A549 (cell line): ENCODE results near the gene SLC39A10. TPM values are rescaled to one million over a fixed set of nuclear protein-coding genes. Genes with fewer than 3 reads are reported as not detected.

Experiments used
- ATAC-seq, 2 experiments: fragments of 200-7000 bp in 1 of 2; fragments of >200 bp in 1 of 2; cut with Nextera tagmentation in 1 of 2; cut with Tn5 transposase in 1 of 2; 3 replicates each; pipeline versions ENCODE4 v1.8.0 to v1.9.1; 2018 to 2020; ENCODE audit warnings: mild to moderate bottlenecking in 1 of 2, moderate library complexity in 1 of 2
- CTCF ChIA-PET: fragments of 300-600 bp; sonication (Branson Sonifier 250); formaldehyde crosslinking; extraction: SDS; loops from one replicate; lab custom pipeline; 2021; ENCODE audit warnings: antibody characterized with exemption, inconsistent platforms; lab: Yijun Ruan, JAX
- POLR2A ChIA-PET: fragments of 350-600 bp; formaldehyde crosslinking; extraction: SDS; loops from one replicate; lab custom pipeline; 2021; ENCODE audit warnings: antibody characterized with exemption, inconsistent platforms; lab: Yijun Ruan, JAX
- DNase-seq, 2 experiments: peaks; one replicate each; pipeline versions ENCODE4 v3.0.0 to v3.0.0-alpha.2; 2011 to 2016; ENCODE audit warnings: low read depth in 1 of 2, low spot score in 1 of 2
- FAIRE-seq: peaks from 2 replicates; lab custom pipeline; 2011; peaks lifted over from hg19 to GRCh38; lab: Jason Lieb, UNC
- H3K27ac ChIP-seq, 2 experiments: fragments of >200 bp; sonication (Bioruptor Twin); formaldehyde crosslinking; 3 replicates each; pipeline ENCODE4 v1.5.1; 2016 to 2017
- H3K4me1 ChIP-seq: fragments of >200 bp; sonication (Bioruptor Twin); formaldehyde crosslinking; 3 replicates; pipeline ENCODE4 v1.6.1; 2016
- H3K4me2 ChIP-seq: fragments of >200 bp; sonication (Bioruptor Twin); formaldehyde crosslinking; 3 replicates; pipeline ENCODE4 v1.6.1; 2016
- H3K4me3 ChIP-seq: fragments of >200 bp; sonication (Bioruptor Twin); formaldehyde crosslinking; 3 replicates; pipeline ENCODE4 v1.5.1; 2016
- H3K9me3 ChIP-seq: fragments of >200 bp; sonication (Bioruptor Twin); formaldehyde crosslinking; 3 replicates; pipeline ENCODE4 v1.6.1; 2016
- CBX2 ChIP-seq: fragments of 200-600 bp; sonication (generic); IDR thresholded peaks from 2 replicates; pipeline ENCODE4 v1.6.1; 2016; ENCODE audit warnings: low read depth, mild to moderate bottlenecking, borderline replicate concordance
- CEBPB ChIP-seq, 2 experiments: fragments of >200 bp in 1 of 2; sonication (Bioruptor Twin) in 1 of 2; formaldehyde crosslinking in 1 of 2; IDR thresholded peaks; 2 replicates each; pipeline ENCODE4 v1.6.1; 2012 to 2016
- EHF ChIP-seq: fragments of 250-450 bp; sonication (Bioruptor Pico); IDR thresholded peaks from 2 replicates; pipeline ENCODE4 v1.5.0; 2020; ENCODE audit warnings: mild to moderate bottlenecking
- EP300 ChIP-seq, 2 experiments: fragments of >200 bp; sonication (Bioruptor Twin); formaldehyde crosslinking; IDR thresholded peaks; 2 replicates in 1 of 2; 3 replicates in 1 of 2; pipeline ENCODE4 v1.6.1; 2016 to 2017
- HEYL ChIP-seq: fragments of 250-450 bp; sonication (Bioruptor Pico); IDR thresholded peaks from 2 replicates; pipeline ENCODE4 v1.8.0; 2021; ENCODE audit warnings: mild to moderate bottlenecking, moderate library complexity
- HOXB13 ChIP-seq: fragments of 250-450 bp; sonication (Bioruptor Pico); IDR thresholded peaks from 2 replicates; pipeline ENCODE4 v1.5.0; 2020; ENCODE audit warnings: low read depth, mild to moderate bottlenecking, moderate library complexity
- JUNB ChIP-seq: fragments of >200 bp; sonication (Bioruptor Twin); formaldehyde crosslinking; IDR thresholded peaks from 2 replicates; pipeline ENCODE4 v1.6.1; 2016
- KDM5A ChIP-seq: fragments of 200-600 bp; sonication (generic); IDR thresholded peaks from 2 replicates; pipeline ENCODE4 v1.6.1; 2016; ENCODE audit warnings: antibody characterized with exemption, mild to moderate bottlenecking
- MAZ ChIP-seq: fragments of 150-350 bp; IDR thresholded peaks from 2 replicates; pipeline ENCODE4 v1.6.1; 2014; ENCODE audit warnings: antibody characterized with exemption, low read depth, low read length, borderline replicate concordance
- PHF8 ChIP-seq: fragments of 200-600 bp; sonication (generic); IDR thresholded peaks from 2 replicates; pipeline ENCODE4 v1.6.1; 2016; ENCODE audit warnings: low read depth, mild to moderate bottlenecking, antibody characterized with exemption, moderate library complexity, borderline replicate concordance
- POLR2AphosphoS2 ChIP-seq: conservative IDR thresholded peaks from 2 replicates; pipeline ENCODE4 v1.6.1; 2012; ENCODE audit warnings: low read length, improper control_type of control experiment, inconsistent platforms
- RARB ChIP-seq: fragments of 250-450 bp; sonication (Bioruptor Pico); IDR thresholded peaks from 2 replicates; pipeline ENCODE4 v1.8.0; 2021; ENCODE audit warnings: mild to moderate bottlenecking, moderate library complexity
- RCOR1 ChIP-seq: fragments of 150-350 bp; IDR thresholded peaks from 2 replicates; pipeline ENCODE4 v1.6.1; 2014; ENCODE audit warnings: antibody characterized with exemption, low read length, low read depth
- SMC3 ChIP-seq: fragments of >200 bp; sonication (Bioruptor Twin); formaldehyde crosslinking; IDR thresholded peaks from 3 replicates; pipeline ENCODE4 v1.6.1; 2018; ENCODE audit warnings: inconsistent platforms
- TFCP2L1 ChIP-seq: fragments of 250-450 bp; sonication (Bioruptor Pico); IDR thresholded peaks from 2 replicates; pipeline ENCODE4 v1.5.0; 2021; ENCODE audit warnings: mild to moderate bottlenecking
- ZC3H11A ChIP-seq: fragments of 450-650 bp; IDR thresholded peaks from 2 replicates; pipeline ENCODE4 v1.6.1; 2014; ENCODE audit warnings: antibody characterized with exemption, mild to moderate bottlenecking
- ZFP36 ChIP-seq: fragments of 450-650 bp; IDR thresholded peaks from 2 replicates; pipeline ENCODE4 v1.6.1; 2014; ENCODE audit warnings: borderline replicate concordance; ENCODE audit not compliant: partially characterized antibody
- ZNF302 ChIP-seq: fragments of 250-450 bp; sonication (Bioruptor Pico); IDR thresholded peaks from 2 replicates; pipeline ENCODE4 v1.9.0; 2021; ENCODE audit warnings: inconsistent platforms, mild to moderate bottlenecking, moderate library complexity
- WGBS: methylation state at CpG from one replicate; pipeline ENCODE4 v1.1.6; 2017; ENCODE audit errors: missing lambda C conversion rate; 5-methylcytosine and 5-hydroxymethylcytosine counted together
- polyA plus RNA-seq, 4 experiments: library from polyadenylated mRNA; depleted of rRNA in 3 of 4; stranded (reverse); fragments of >200 nt; fragmentation: RNase III in 1 of 4; extraction: RNeasy Plus Mini Kit Qiagen cat#74134 plus additional on column Dnase treatment in 1 of 4; gene quantifications; 2 replicates in 3 of 4; 3 replicates in 1 of 4; pipeline ENCODE4 v1.2.3, GENCODE V29; 2011 to 2017
- small RNA-seq, 6 experiments: library from RNA; depleted of rRNA; stranded (forward); fragments of <200 nt; gene quantifications; one replicate each; pipeline ENCODE3, GENCODE V24; 2012
- TF ChIP-seq, protein P1 (sequence below): IDR thresholded peaks from 2 replicates; pipeline ENCODE4 v1.6.1; 2012

SLC39A10 gene
- polyA plus RNA-seq, 2 of the 4 experiments (the other 2 are of a cell fraction) = 38.4 to 42.6 TPM

DNA sequence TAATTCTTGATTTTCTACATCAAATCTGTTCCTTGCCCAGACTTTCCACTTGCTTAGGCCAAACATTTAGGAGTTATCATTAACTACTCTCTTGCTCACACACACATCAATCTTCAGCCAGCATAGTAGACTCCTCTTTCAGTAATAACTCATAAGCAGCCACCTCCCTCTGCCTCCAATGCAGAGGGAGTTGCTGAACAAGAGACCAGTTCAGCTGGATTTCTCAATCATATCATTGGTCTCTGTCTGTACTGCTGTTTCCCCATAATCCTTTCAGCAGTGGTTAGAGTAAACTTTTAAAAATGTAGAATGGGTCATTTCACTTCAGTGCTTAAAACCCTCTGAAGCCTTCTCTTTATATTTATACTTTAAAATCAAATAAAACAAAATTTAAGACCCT, 112.9 kb downstream of the SLC39A10 start:
- DNase-seq = no peak
- ChIA-PET CTCF (interaction anchor here (0.8 kb wide), 1 partner anchor 14 kb away, joined by 3 read pairs; no protein-coding TSS in a partner anchor), POLR2A (no interaction called here)
- no peak for FAIRE-seq
- no peak overlapping the region for H3K4me3 ChIP-seq
- no peak overlapping the region for H3K4me2 ChIP-seq
- no peak for TF ChIP-seq RARB
- no peak for TF ChIP-seq ZNF302 (CRISPR knock-in tag)
- no peak for TF ChIP-seq CBX2
- TF ChIP-seq TFCP2L1 = no peak
- H3K9me3 ChIP-seq = 0 out of 3 replicates have a peak, but pooled peaks cover under 1% of the 10 kb centered on the region
- ATAC-seq = no peak
- H3K4me1 ChIP-seq = no peaks in the 10 kb centered on the region
- H3K27ac ChIP-seq = no peak overlapping the region

DNA sequence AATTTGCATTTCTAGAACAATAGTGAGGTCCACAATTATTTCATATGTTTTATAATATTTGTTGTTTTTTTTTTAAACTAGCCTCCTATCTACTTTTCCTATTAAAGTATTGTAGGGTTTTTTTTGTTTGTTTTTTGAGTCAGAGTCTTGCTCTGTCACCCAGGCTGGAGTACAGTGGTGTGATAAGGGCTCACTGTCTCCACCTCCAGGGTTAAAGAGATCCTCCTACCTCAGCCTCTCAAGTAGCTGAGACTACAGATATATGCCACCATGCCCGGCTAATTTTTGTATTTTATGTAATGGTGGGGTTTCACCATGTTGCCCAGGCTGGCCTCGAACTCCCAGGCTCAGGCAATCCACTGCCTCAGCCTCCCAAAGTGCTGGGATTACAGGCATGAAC, 122.5 kb downstream of the SLC39A10 start:
- 40% methylated on average over 2 of the region's 2 CpGs for WGBS
- Histone ChIP-seq H3K27ac (no peak overlapping the region), H3K4me1 (no peaks in the 10 kb centered on the region; the same call in 2 of the 3 replicates), H3K4me2 (no peak overlapping the region), H3K9me3 (no peaks in the 10 kb centered on the region), H3K4me3 (no peak overlapping the region)
- CTCF ChIA-PET = interaction anchor here (1.2 kb wide), 1 partner anchor 11 kb away, joined by 3 read pairs; no protein-coding TSS in a partner anchor
- FAIRE-seq = no peak
- peak in 1 of 2 experiments; percentile 46 for DNase-seq
- no peak for TF ChIP-seq SMC3
- TF ChIP-seq, protein P1, sequence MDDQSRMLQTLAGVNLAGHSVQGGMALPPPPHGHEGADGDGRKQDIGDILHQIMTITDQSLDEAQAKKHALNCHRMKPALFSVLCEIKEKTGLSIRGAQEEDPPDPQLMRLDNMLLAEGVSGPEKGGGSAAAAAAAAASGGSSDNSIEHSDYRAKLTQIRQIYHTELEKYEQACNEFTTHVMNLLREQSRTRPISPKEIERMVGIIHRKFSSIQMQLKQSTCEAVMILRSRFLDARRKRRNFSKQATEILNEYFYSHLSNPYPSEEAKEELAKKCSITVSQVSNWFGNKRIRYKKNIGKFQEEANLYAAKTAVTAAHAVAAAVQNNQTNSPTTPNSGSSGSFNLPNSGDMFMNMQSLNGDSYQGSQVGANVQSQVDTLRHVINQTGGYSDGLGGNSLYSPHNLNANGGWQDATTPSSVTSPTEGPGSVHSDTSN = no peak
- no peak for TF ChIP-seq RARB
- no peak for TF ChIP-seq TFCP2L1
- no peak for TF ChIP-seq HOXB13 (CRISPR knock-in tag)
- TF ChIP-seq EHF (CRISPR knock-in tag) = no peak
- no peak for TF ChIP-seq CEBPB (IDR thresholded peaks at IDR 0.05)
- no peak for TF ChIP-seq POLR2AphosphoS2
- POLR2A ChIA-PET = no interaction called here
- peak; percentile 70 to 85; a peak in 5 of 6 replicates for ATAC-seq

DNA sequence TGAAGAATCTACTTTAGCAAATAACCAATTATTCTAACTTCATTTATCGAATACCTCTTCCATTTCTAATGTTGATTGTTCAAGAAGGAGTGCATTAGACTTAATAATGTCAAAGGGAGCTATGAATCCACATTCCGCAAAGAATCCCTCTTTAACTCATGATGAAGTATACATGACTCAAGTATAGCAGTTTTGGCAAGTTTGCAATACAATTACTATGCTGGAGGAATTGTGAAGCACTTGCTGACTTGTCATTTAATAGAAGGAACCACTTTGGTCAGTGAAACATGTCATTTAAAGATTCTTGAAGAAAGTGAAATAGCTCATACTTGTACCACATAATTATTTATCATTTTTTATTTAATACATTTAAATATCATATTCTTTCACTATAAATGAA, 125.1 kb downstream of the SLC39A10 start:
- DNase-seq (no peak), FAIRE-seq (no peak), ATAC-seq (no peak)
- H3K9me3 ChIP-seq = no peaks in the 10 kb centered on the region
- H3K4me3 ChIP-seq = no peak overlapping the region
- TF ChIP-seq MAZ (no peak), RCOR1 (no peak), KDM5A (no peak), EHF (CRISPR knock-in tag) (no peak), ZC3H11A (no peak), JUNB (no peak), ZNF302 (CRISPR knock-in tag) (no peak), ZFP36 (no peak), POLR2AphosphoS2 (no peak), PHF8 (no peak), HEYL (CRISPR knock-in tag) (no peak), EP300 (IDR thresholded peaks at IDR 0.05) (no peak), RARB (no peak)
- TF ChIP-seq, all 56 proteins: peak for 0
- Histone ChIP-seq H3K4me1 (no peaks in the 10 kb centered on the region; the same call in 2 of the 3 replicates), H3K4me2 (no peak overlapping the region), H3K27ac (no peak overlapping the region)
- POLR2A ChIA-PET = no interaction called here
- CTCF ChIA-PET = no interaction called here
- 88% methylated on average over 2 of the region's 2 CpGs for WGBS

Small RNA genes lying within 50 kb of the gene (small RNA-seq; reads per million reads assigned to genes)
- gene RNU6-915P = 0 reads per million in 6 experiments
